SW480 (cell line): ENCODE data around the gene PTEN.

Source experiments
- DNase-seq: peaks from one replicate; pipeline ENCODE4 v3.0.0-alpha.2; 2016; ENCODE audit warnings: low spot score

PTEN gene

GRCh38 chr10:87920538-87920937 is 57.1 kb downstream of the PTEN start:
- no peak for DNase-seq

GRCh38 chr10:87921931-87922688 is 58.7 kb downstream of the PTEN start:
- no peak for DNase-seq

GRCh38 chr10:87923233-87923632 is 59.8 kb downstream of the PTEN start:
- no peak for DNase-seq

DNA sequence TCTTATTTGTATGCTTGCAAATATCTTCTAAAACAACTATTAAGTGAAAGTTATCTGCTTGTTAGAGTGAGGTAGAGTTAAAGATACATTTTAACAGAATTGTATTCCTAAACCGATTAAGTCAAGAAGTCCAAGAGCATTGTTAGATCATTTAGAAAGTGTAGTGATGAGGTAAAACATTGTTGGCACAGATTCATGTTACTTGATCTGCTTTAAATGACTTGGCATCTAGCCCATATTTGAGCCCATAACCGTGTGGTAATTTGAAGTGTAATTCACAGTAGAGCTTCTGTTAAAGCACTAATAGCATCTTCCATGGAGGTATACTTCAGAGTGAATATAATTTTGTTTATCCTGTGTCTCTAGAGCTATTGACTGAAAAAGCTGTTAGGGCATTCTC is 62.1 kb downstream of the PTEN start:
- no peak for DNase-seq

- DNase-seq: no peak
Observed at GRCh38 chr10:87927091-87927490, 63.7 kb downstream of the PTEN start.

DNA sequence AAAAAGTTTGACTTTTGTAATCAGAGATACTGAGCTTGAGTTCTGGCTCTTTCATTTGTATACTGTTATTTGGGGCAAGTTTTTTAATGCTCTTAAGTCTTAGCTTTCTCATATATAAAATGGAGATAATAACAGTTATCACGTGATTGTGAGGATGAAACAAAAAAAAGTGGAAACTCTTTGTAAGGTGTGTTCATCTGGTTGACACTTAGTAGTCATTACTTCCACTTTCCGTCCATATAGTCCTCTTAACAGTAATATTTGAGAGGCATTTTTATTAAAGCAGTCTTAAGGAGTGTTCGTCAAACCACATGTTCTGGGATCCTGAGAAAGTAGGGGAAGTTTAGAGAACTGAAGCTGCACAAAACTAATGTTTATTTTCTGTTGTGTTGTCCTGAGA is 65.6 kb downstream of the PTEN start:
- no peak for DNase-seq

DNA sequence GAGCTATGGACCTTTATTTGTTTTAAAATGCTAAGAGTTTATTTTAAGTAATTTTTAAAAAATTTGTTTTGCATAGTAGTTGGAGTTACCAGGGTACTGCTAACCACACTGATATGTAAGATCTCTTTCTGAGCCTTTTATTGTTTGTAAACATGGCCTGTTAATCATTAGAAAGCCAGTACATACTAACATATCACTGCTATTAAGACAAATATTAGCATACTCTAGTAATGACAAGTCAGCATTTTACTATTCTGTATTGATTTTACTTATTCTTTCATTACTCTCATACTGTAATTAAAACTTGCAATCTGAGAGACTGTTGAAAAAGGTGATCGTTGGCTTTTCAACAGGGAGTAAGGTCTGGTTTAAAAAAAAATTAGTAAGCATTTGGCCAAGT is 66.7 kb downstream of the PTEN start:
- DNase-seq: no peak

DNA sequence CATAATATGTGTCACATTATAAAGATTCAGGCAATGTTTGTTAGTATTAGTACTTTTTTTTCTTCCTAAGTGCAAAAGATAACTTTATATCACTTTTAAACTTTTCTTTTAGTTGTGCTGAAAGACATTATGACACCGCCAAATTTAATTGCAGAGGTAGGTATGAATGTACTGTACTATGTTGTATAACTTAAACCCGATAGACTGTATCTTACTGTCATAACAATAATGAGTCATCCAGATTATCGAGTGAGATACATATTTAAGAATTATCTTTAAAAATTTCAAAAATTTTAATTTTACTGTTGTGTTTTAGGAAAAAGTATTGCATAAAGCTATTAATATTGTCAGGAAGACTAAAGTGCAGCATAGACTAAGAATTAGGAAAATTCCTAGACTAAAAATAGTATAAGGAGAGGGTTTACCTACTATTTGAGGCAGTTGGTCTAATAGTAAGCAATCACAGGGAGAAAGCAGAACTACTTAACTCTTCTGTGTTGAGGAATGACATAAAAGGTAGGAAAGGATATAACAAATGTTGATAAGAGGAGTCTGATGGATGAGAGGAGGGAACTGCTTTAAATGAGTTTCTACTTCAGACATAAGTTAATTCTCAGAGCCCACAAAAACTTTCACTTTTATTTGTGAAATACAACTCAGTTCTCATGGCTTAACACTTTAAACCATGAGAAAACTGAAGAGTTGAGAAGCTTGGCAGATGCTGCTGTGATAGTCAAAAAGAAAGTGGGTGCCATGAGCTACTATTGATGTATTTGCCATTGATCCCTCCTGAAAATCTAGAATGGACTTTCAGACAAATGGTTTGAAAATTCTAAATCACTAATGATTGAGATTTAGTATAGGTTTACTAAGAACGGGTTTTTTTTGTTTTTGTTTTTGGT is 67.8 kb downstream of the PTEN start:
- no peak for DNase-seq

- no peak for DNase-seq
Observed at GRCh38 chr10:87931836-87932230, 68.4 kb downstream of the PTEN start.

- DNase-seq: no peak
Observed at GRCh38 chr10:87935290-87936141, 72.1 kb downstream of the PTEN start.

DNA sequence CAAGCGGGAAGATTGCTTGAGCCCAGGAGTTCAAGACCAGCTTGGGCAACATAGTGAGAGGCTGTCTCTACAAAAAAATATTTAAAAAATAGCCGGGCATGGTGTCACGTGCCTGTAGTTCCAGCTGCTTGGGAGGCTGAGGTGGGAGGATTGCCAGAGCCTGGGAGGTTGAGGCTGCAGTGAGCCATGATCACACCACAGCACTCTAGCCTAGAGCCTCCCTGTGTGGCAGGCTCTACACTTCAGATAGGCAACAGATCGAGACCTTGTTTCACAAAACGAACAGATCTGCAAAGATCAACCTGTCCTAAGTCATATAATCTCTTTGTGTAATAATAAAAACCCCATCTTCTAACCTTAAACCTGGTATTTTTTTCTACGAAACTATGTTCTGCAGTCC is 76.8 kb downstream of the PTEN start:
- DNase-seq: no peak

GRCh38 chr10:87942884-87943527 is 79.6 kb downstream of the PTEN start:
- no peak for DNase-seq

DNA sequence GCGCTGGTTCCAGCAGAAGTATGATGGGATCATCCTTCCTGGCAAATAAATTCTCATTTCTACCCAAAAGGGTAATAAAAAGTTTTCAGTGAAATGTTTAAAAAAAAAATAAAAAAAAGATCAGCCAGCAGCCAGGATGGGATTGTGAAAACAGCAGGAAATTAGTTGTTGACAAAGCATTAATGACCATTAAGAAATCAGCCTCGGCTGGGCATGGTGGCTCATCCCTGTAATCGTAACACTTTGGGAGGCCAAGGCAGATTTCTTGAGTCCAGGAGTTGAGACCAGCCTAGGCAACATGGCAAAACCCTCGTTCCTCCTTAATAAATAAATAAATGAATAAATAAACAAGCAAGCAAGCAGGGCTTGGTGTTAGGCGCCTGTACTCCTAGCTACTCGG is 82.6 kb downstream of the PTEN start:
- DNase-seq: no peak

DNA sequence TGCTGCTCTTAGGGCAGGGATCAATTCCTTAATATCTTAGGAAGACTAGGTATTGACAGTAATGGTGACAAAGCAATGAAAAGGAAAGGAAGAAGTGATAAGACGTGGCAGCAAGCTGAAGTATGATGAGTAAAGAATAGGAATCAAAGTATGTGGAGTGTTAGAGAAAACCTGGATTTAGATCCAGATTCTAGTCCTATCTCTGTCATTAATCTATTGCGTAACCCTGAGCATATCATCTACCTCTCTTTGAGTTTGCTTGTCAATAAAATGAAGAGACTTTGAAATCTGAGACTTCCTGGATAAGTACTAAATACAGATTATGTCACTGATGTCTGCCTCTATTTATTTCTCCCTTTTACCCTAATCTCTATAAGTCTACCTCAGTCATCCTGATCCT is 89.2 kb downstream of the PTEN start:
- DNase-seq: no peak

GRCh38 chr10:87956055-87956454 is 92.6 kb downstream of the PTEN start:
- DNase-seq: no peak

GRCh38 chr10:87957702-87958101 is 94.3 kb downstream of the PTEN start:
- no peak for DNase-seq

GRCh38 chr10:87960230-87960629 is 96.8 kb downstream of the PTEN start:
- no peak for DNase-seq

GRCh38 chr10:87961314-87961713 is 97.9 kb downstream of the PTEN start:
- DNase-seq: no peak

DNA sequence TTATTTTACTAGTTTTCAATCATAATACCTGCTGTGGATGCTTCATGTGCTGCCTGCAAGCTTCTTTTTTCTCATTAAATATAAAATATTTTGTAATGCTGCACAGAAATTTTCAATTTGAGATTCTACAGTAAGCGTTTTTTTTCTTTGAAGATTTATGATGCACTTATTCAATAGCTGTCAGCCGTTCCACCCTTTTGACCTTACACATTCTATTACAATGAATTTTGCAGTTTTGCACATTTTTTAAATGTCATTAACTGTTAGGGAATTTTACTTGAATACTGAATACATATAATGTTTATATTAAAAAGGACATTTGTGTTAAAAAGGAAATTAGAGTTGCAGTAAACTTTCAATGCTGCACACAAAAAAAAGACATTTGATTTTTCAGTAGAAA is 103.0 kb downstream of the PTEN start:
- DNase-seq: no peak

DNA sequence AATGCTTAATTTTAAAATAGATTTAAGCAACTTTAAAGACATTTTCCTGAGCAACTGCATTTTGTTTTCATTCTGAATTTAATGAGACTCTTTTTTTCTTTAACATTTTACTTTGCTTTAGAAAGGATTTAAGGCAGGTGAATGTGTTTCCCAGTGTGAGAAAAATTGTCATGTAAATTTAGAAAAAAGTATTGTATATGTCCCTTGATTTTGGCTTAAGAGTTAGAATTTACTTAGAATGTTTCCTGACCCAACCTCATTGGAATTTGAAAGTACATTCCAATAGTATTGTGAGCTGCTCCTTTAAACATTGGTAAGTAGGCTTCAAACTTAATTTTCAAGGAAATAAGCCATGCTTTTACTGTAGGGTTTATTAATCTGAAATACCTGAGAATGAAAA is 110.2 kb downstream of the PTEN start:
- no peak for DNase-seq

- no peak for DNase-seq
Observed at GRCh38 chr10:87974130-87974529, 110.7 kb downstream of the PTEN start.

DNA sequence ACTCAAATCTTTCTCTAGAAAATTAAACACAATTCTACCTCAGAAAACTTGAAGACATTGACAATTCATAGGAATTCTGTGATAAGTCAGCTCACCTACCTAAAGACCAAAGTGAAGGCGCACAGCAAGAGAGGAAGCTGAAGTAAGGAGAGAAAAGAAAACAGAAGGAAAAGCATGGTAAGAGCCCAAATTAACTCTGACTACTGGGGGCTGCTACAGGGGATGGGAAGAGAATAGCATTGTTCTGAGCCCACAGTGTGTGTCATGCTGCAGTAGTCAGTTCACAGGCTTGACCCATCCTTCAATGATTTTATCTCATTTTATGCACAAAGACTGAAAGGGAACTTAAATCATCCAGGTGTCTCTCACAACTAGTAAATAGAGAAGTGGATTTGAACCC is 111.3 kb downstream of the PTEN start:
- DNase-seq: no peak
